ENCODE results near the gene MGARP. TPM values are rescaled to one million over a fixed set of nuclear protein-coding genes. Genes with fewer than 3 reads are reported as not detected.

The MGARP gene
- total and polyA plus RNA-seq, 3 donors from 2014 or later, result 2.3 to 10.9 (median 3.1) TPM

- DNase-seq, result no peak
- peaks cover 3% of the 10 kb centered on the region for H3K4me1 ChIP-seq
- whole genome bisulfite sequencing, 2 donors, result 97% methylated on average over 4 of the region's 4 CpGs
- TF ChIP-seq, protein P1, sequence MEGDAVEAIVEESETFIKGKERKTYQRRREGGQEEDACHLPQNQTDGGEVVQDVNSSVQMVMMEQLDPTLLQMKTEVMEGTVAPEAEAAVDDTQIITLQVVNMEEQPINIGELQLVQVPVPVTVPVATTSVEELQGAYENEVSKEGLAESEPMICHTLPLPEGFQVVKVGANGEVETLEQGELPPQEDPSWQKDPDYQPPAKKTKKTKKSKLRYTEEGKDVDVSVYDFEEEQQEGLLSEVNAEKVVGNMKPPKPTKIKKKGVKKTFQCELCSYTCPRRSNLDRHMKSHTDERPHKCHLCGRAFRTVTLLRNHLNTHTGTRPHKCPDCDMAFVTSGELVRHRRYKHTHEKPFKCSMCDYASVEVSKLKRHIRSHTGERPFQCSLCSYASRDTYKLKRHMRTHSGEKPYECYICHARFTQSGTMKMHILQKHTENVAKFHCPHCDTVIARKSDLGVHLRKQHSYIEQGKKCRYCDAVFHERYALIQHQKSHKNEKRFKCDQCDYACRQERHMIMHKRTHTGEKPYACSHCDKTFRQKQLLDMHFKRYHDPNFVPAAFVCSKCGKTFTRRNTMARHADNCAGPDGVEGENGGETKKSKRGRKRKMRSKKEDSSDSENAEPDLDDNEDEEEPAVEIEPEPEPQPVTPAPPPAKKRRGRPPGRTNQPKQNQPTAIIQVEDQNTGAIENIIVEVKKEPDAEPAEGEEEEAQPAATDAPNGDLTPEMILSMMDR (IDR thresholded peaks at IDR 0.05), result no peak
- TF ChIP-seq POLR2A (IDR thresholded peaks at IDR 0.05), result no peak
- intact Hi-C loops (cut with DNase I; ENCODE audit: low total_unique reads), result no loop called here
- H3K4me3 ChIP-seq, result no peak overlapping the region
- no peak overlapping the region for H3K27ac ChIP-seq
- no peaks in the 10 kb centered on the region for H3K27me3 ChIP-seq
- H3K36me3 ChIP-seq (ENCODE audit: low read depth, missing control alignments), result no peaks in the 10 kb centered on the region
- no peaks in the 10 kb centered on the region for H3K9me3 ChIP-seq
Measured at GRCh38 chr4:139275281-139275735, 4.7 kb downstream of the MGARP start.

- H3K36me3 ChIP-seq (ENCODE audit: low read depth, missing control alignments), result no peaks in the 10 kb centered on the region
- H3K27ac ChIP-seq, result no peak overlapping the region
- no peaks in the 10 kb centered on the region for H3K4me1 ChIP-seq
- intact Hi-C loops (cut with DNase I; ENCODE audit: low total_unique reads), result no loop called here
- WGBS, 2 donors, result 87 to 90% methylated on average over 1 of the region's 1 CpG
- no peak overlapping the region for H3K4me3 ChIP-seq
- H3K27me3 ChIP-seq, result no peaks in the 10 kb centered on the region
- no peaks in the 10 kb centered on the region for H3K9me3 ChIP-seq
- no peak for DNase-seq
- TF ChIP-seq POLR2A (IDR thresholded peaks at IDR 0.05), result no peak
- TF ChIP-seq, protein P1 (IDR thresholded peaks at IDR 0.05), result no peak
Measured at GRCh38 chr4:139274790-139275189, 5.2 kb downstream of the MGARP start.

DNA sequence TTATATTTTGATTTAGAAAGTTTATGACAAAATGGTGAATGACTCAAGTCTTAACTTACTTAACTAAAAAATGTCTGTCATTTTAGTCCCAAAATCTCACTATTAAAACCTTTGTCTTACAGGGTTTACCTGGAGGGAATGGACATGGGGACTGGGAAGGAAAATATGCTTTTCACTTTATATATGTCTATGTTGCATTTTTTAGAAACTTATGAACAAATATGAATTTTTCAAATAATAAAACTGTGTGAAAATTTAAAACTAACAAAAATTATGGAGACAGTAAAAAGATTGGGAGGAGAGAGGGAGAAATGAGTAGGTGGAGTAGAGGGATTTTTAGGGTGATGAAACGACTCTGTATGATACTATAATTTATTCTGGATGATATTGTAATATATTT lies 6.2 kb downstream of the MGARP start:
- 87 to 96% methylated on average over 1 of the region's 1 CpG for WGBS, 2 donors
- H3K36me3 ChIP-seq (ENCODE audit: low read depth, missing control alignments), result no peaks in the 10 kb centered on the region
- no peak for TF ChIP-seq POLR2A (IDR thresholded peaks at IDR 0.05)
- no peaks in the 10 kb centered on the region for H3K4me1 ChIP-seq
- no peaks in the 10 kb centered on the region for H3K27me3 ChIP-seq
- H3K9me3 ChIP-seq, result no peaks in the 10 kb centered on the region
- DNase-seq, result no peak
- H3K4me3 ChIP-seq, result no peak overlapping the region
- intact Hi-C loops (cut with DNase I; ENCODE audit: low total_unique reads), result no loop called here
- H3K27ac ChIP-seq, result no peak overlapping the region

DNA sequence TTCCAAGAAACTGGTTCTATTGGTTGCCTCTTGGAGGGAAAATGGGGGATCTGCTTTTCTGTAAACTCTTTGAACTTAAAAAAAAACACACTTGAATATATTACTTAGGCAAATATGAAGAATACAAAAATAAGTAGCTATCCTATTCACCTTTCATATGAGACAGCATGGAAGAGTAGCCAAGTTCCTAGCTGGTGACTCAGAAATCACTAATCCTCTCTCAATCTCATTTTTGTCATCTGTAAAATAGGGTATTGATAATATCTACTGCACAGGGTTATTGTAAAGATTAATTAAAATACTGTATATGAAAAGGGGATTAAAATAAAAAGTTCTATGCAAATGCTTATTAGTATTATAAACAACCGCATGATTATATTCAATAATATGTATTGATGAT lies 12.7 kb downstream of the MGARP start:
- intact Hi-C loops (cut with DNase I; ENCODE audit: low total_unique reads), result no loop called here
- no peaks in the 10 kb centered on the region for H3K36me3 ChIP-seq (ENCODE audit: low read depth, missing control alignments)
- H3K27me3 ChIP-seq, result no peaks in the 10 kb centered on the region
- WGBS, 2 donors, result 89 to 97% methylated on average over 1 of the region's 1 CpG
- H3K4me3 ChIP-seq, result no peak overlapping the region
- TF ChIP-seq, protein P1 (IDR thresholded peaks at IDR 0.05), result no peak
- TF ChIP-seq POLR2A (IDR thresholded peaks at IDR 0.05), result no peak
- no peaks in the 10 kb centered on the region for H3K9me3 ChIP-seq
- H3K4me1 ChIP-seq, result peaks cover 3% of the 10 kb centered on the region
- DNase-seq, result no peak
- no peak overlapping the region for H3K27ac ChIP-seq

DNA sequence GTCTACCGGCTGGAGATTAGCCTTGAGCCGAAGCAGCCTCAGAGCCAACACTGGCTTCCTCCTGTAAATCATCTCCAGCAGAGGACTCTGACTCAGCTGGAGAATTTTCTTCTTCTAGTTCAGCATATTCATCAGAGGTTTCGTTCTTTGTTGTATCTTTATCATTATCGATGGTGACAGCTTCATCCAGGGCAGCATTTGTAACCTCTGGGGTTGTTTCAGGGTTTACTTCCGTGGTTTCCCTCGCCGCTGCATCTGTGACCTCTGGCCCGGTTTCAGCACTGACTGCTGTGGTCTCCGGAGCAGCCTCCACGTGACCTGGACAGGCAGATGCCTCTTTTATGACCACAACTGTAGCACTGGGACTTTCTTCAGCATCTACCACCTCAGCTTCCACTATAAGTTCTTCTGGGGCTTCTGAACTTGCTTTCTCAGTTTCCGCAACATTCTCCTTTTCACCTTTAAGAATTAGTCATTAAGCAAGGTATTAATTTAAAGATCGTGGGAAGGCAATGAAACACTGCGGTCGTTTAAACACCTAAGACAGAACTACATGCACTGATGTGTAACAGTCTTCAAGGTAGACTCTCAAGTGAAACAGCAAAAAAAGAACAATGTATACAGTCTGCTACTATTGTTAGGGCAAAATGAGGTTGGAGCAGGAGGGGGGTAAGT lies 13.3 kb downstream of the MGARP start:
- Histone ChIP-seq H3K27ac (peak overlapping the region in 1 of 2 donors; percentile 47), H3K36me3 (ENCODE audit: low read depth, missing control alignments) (no peaks in the 10 kb centered on the region), H3K27me3 (no peaks in the 10 kb centered on the region), H3K4me3 (peak overlapping the region; percentile 0 to 27), H3K4me1 (peaks cover 3% of the 10 kb centered on the region), H3K9me3 (no peaks in the 10 kb centered on the region)
- intact Hi-C loops (cut with DNase I; ENCODE audit: low total_unique reads), result no loop called here
- no peak for TF ChIP-seq POLR2A (IDR thresholded peaks at IDR 0.05)
- TF ChIP-seq, protein P1 (IDR thresholded peaks at IDR 0.05), result no peak
- peak; percentile 80 for DNase-seq
- 11 to 12% methylated on average over 14 of the region's 14 CpGs for WGBS, 2 donors

All from testis (tissue), 3 donors.